Hematopoietic multipotent progenitor cell treated with erythropoietin and hydrocortisone succinate and interleukin-3 and kit ligand, for 15 days (in vitro differentiated cells): ENCODE results near the gene CYFIP2.

Experiments used
- DNase-seq: peaks from one replicate; pipeline ENCODE4 v3.0.0-alpha.2; 2015; ENCODE audit warnings: low spot score

CYFIP2 gene

GRCh38 chr5:157359356-157360055 lies 93.6 kb downstream of the CYFIP2 start:
- DNase-seq: no peak

- peak; percentile 2 for DNase-seq
Measured at GRCh38 chr5:157362012-157362411, 96.1 kb downstream of the CYFIP2 start.

GRCh38 chr5:157362502-157362901 lies 96.6 kb downstream of the CYFIP2 start:
- DNase-seq: no peak

DNA sequence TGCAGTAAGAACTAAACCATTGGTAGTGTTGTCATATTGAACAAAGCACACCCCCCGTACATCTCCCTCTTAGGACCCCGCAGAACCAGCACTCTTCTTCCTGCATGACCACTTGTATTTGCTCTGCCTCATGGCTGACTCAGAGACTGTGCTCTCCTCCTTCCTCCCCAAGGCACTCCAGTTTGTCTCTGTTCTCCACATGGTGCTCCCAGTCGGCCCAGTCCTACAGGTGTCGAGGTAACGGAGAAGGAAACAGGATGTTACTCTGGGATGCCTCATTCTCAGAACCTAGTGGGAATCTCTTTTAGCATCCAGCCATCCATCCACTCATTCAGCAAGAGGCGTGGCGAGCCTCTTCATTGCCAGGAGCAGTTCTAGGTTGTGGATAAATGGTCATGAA lies 97.1 kb downstream of the CYFIP2 start:
- DNase-seq: no peak

DNA sequence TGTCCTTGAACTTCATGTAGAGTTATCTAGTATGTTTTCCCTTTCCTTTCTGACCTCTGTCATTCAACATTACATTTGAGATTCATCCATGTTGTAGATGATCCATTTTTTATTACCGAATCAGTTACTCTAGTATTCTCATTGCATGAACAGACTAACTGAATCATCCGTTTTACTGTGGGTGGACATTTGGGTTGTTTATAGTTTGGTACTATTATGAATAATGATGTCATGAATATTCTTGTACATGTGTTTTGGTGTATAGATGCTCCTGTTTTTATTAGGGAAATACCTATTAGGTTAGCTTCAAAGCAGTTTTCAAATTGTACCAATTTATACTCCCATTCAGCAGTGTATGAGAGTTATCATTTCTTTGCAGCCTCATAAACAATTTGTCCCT lies 99.8 kb downstream of the CYFIP2 start:
- DNase-seq: no peak

GRCh38 chr5:157366741-157367674 lies 101.1 kb downstream of the CYFIP2 start:
- DNase-seq: no peak

GRCh38 chr5:157369507-157369906 lies 103.6 kb downstream of the CYFIP2 start:
- no peak for DNase-seq

GRCh38 chr5:157370967-157371366 lies 105.0 kb downstream of the CYFIP2 start:
- DNase-seq: no peak

DNA sequence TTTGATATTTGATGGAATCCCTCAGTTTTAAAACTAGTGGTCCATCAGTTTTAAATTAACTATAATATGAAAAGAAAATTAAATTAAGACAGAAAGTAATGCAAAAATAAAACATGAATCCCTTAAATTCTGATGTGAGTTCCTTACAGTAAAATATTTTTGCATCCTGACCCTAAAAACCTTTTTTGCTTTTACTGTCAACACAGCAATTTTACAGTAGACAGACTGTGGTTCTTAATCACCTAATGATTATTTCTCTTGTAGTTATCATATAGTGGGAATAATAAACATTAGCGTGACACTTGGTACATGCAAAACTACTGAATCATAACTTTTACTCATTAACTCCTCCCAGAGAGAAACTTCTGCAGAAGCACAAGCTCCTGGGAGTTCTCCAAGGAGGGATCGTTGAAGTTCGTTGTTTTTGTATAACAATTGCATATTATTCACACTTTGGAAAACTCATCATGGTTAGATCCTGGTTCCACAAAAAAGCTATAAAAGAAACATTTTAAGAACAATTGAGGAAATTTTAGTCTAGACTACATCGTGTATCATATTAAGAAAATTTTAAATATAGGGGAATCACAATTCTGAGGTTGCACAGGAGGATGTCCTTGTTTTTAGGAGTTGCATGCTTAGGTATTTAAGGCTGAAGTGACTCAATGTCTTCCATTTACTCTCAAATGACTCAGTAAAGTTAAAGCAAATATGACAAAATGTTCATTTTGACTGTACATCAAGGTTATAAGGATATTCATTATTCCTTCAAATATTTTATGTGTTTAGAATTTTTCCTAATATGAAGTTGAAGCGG lies 105.9 kb downstream of the CYFIP2 start:
- DNase-seq: no peak

GRCh38 chr5:157372472-157372822 lies 106.5 kb downstream of the CYFIP2 start:
- no peak for DNase-seq

DNA sequence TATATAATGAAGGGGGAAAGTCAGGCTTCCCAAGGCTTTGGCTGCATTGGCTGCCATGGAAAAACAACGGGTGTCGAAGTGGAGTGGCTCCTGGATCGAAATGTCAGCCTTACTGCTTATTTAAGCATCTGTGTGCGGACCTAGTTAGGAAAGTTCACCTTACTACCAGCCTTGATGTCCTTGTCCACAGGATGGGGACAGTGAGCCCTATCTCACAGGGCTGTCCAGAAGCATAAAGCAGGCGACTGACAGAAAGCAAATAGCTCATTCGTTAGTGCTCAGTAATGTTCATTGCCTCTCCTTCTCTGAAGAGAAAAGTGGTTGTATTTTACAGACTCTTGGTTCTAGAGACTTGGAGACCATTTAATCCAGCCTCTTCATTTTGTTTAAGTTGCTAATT lies 112.6 kb downstream of the CYFIP2 start:
- DNase-seq: no peak

GRCh38 chr5:157379983-157380382 lies 114.1 kb downstream of the CYFIP2 start:
- no peak for DNase-seq

GRCh38 chr5:157381746-157382145 lies 115.8 kb downstream of the CYFIP2 start:
- no peak for DNase-seq

DNA sequence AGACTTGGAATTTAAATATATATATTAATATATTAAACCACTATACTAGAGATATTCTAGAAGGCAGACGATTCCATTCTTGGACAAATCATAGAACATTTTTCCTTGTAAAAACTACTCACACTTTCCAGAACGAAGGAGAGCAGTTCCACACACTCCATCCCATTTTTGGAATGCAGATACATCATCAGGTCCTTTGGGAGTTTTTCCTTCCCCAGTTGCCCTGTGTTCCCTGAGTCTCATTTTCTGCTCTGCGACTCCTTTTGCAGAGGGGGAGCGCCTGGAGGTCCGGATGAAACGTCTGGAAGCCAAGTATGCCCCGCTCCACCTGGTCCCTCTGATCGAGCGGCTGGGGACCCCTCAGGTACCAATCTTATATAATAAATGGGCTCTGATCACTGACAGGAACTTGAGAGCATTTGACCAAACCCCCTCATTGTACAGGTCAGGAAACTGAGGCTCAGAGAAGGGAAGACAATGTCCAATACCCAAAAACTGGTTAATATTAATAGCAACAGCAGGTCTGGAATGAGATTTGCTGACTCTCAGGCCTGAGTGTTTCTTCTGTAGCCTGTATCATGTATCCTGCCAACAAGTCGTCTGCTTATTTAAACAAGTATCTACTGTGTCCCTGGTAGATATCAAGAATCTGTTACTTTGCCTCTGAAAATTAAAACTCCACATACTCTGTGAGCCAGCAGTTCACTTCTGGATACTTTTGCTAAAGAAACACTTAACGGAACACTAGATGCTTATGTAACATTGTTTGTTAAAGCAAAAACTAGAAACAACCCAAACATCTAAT lies 117.3 kb downstream of the CYFIP2 start:
- no peak for DNase-seq

DNA sequence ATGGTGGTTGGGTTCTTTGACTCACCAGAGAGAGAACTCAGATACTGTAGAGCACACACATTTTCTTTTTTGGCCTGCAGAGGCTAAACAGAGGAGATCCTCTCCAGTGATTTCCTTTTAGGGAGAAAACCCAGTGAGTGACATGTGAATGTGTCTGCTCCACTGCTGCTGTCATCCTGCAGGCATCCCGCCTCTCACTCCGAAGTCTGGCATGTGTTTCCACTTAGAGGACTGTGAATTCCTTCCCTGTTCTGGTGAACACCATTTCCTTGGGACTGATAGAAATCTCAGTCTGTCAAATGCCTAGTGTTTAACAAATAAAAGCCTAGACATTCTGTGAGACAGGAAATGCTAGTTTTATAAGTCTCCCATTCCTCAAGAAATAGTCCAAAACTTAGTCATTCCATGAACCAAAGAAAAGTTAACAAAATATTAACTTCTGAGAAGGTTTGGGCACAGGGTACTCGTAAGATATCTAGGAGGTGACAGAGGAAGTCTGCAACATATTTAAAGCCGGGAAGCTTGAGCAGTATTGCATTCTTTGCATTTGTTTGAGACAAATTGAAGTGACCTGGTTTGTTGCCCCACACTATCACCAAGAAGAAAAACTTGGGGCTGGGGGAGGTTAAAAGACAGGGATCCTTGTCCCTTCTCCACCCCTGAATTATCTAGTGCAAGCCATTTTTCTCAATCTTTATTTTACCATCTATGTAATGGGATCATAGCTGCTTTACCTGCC lies 119.2 kb downstream of the CYFIP2 start:
- no peak for DNase-seq

GRCh38 chr5:157387041-157387563 lies 121.2 kb downstream of the CYFIP2 start:
- no peak for DNase-seq

- no peak for DNase-seq
Measured at GRCh38 chr5:157387683-157388093, 121.8 kb downstream of the CYFIP2 start.

DNA sequence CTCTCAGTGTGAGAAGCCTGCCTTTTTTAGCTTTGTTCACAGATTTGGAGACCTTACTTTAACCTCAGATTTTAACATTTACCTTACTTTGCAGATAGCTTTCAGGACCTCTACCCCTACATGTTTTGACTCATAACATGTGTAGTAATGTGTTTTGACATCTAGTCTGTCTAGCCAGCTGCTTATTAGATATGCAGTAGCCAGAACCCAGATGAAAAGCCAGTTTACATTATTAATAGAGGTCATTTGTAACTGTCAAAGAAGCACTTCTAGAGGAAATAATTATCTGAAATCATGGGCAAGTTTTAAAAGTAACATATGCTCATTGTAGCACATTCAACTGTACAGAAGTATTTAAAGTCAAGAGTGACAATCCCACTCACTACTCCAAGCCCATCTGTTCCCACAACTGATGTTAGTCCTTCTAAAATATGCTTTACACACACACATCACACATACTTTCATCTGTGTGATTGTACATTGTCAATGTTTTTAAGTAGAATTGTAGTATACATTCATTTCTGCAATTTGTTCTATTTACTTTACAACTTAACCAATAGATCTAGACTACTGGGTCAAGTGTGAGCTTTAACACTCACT lies 122.3 kb downstream of the CYFIP2 start:
- DNase-seq: no peak

- DNase-seq: no peak
Measured at GRCh38 chr5:157389103-157389502, 123.2 kb downstream of the CYFIP2 start.

- DNase-seq: no peak
Measured at GRCh38 chr5:157390133-157390532, 124.2 kb downstream of the CYFIP2 start.
